Measurements from ENCODE around the gene CRACR2A. TPM values are rescaled to one million over a fixed set of nuclear protein-coding genes. Genes with fewer than 3 reads are reported as not detected.
A peak's percentile ranks its signal among the peaks of the same experiment; 100 is the strongest.

Gene CRACR2A
- total RNA-seq, 2 donors from 2014 or later: 6.0 to 10.9 TPM

GRCh38 chr12:3607039-3607720 is 145.7 kb downstream of the CRACR2A start:
- no peak for DNase-seq (ENCODE audit: low spot score)

DNA sequence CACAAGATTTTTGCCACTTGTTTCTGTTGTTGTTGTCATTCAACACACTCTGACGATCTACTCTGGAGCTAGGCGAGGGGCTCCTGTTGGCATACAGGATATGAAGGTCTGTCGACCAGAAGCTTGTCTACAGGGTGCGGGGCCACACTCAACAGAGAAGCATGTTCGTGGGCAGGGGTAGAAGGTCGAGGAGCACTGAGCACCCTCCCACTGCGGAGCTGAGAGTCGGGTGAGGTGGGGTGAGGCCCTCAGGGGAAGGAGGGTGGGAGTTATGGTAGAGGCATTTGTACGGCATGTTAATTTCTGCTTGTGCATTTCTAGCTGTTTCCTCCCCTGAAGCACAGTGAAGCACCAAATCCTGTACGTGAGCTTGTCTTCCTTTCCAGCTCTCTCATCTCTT is 146.8 kb downstream of the CRACR2A start:
- H3K4me3 ChIP-seq: no peak overlapping the region
- H3K27ac ChIP-seq: no peak overlapping the region
- H3K9me3 ChIP-seq: peaks cover 0 to 5% of the 10 kb centered on the region in 2 donors
- H3K27me3 ChIP-seq: no peaks in the 10 kb centered on the region
- H3K36me3 ChIP-seq: no peaks in the 10 kb centered on the region
- no peak for TF ChIP-seq CTCF (IDR thresholded peaks at IDR 0.05)
- no peak for DNase-seq (ENCODE audit: low spot score)
- H3K4me1 ChIP-seq: peaks cover 0 to 43% of the 10 kb centered on the region in 2 donors

More at GRCh38 chr12:3607039-3607720, 145.7 kb downstream of the CRACR2A start:
- no peak overlapping the region for H3K4me3 ChIP-seq
- no peaks in the 10 kb centered on the region for H3K27me3 ChIP-seq
- H3K27ac ChIP-seq: no peak overlapping the region
- no peaks in the 10 kb centered on the region for H3K36me3 ChIP-seq
- H3K4me1 ChIP-seq: peaks cover 0 to 52% of the 10 kb centered on the region in 2 donors
- H3K9me3 ChIP-seq: peaks cover 0 to 5% of the 10 kb centered on the region in 2 donors
- no peak for TF ChIP-seq CTCF (IDR thresholded peaks at IDR 0.05)

DNA sequence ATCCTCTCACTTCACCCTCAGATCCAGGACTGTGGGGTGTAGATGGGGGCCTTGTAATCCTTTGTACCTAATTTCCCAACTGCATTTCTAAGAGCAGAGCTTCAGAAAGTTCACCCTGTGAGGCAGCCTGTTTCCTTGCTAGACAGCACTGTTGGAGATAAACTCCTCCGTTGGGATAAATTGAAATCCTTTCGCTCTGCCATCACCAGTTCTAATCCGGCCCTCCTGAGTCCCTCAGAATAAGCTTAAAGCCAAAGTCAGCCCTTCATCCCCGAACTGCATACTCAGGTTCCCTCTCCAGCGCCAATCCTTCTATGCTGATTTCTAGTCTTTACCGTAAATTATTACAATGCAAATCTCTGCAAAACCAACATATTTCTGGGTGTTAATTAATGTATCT is 147.2 kb downstream of the CRACR2A start:
- Histone ChIP-seq H3K4me1 (peaks cover 0 to 40% of the 10 kb centered on the region in 2 donors), H3K27me3 (no peaks in the 10 kb centered on the region), H3K36me3 (no peaks in the 10 kb centered on the region), H3K27ac (peak overlapping the region; percentile 80 to 85), H3K4me3 (no peak overlapping the region), H3K9me3 (peaks cover 0 to 5% of the 10 kb centered on the region in 2 donors)
- DNase-seq (ENCODE audit: low spot score): no peak
- no peak for TF ChIP-seq CTCF (IDR thresholded peaks at IDR 0.05)

- no peak for TF ChIP-seq CTCF (IDR thresholded peaks at IDR 0.05)
- no peaks in the 10 kb centered on the region for H3K36me3 ChIP-seq
- DNase-seq (ENCODE audit: low spot score): no peak
- peaks cover 0 to 47% of the 10 kb centered on the region in 2 donors for H3K4me1 ChIP-seq
- H3K27ac ChIP-seq: peak overlapping the region; percentile 80 to 85
- no peak overlapping the region for H3K4me3 ChIP-seq
- no peaks in the 10 kb centered on the region for H3K27me3 ChIP-seq
- peaks cover 0 to 5% of the 10 kb centered on the region in 2 donors for H3K9me3 ChIP-seq
Observed at GRCh38 chr12:3604748-3605586, 147.9 kb downstream of the CRACR2A start.

- peaks cover 0 to 53% of the 10 kb centered on the region in 2 donors for H3K4me1 ChIP-seq
- no peaks in the 10 kb centered on the region for H3K36me3 ChIP-seq
- no peaks in the 10 kb centered on the region for H3K27me3 ChIP-seq
- H3K9me3 ChIP-seq: no peaks in the 10 kb centered on the region
- TF ChIP-seq CTCF (IDR thresholded peaks at IDR 0.05): no peak
- H3K27ac ChIP-seq: peak overlapping the region; percentile 80 to 85
- DNase-seq (ENCODE audit: low spot score): no peak
- no peak overlapping the region for H3K4me3 ChIP-seq
Observed at GRCh38 chr12:3604286-3604685, 148.6 kb downstream of the CRACR2A start.

Data from right atrium auricular region (tissue), 2 donors.